Small intestine (tissue), 7 donors: ENCODE data around the gene CACNA1F. TPM values are rescaled to one million over a fixed set of nuclear protein-coding genes. Genes with fewer than 3 reads are reported as not detected.

Experiments
- DNase-seq, 2 donors: peaks; one replicate each; pipeline versions ENCODE4 v3.0.0 to v3.0.0-alpha.2; 2013
- FAIRE-seq: peaks from 2 replicates; lab custom pipeline; 2012; peaks lifted over from hg19 to GRCh38; lab: Jason Lieb, UNC
- H3K27ac ChIP-seq, 3 donors: one replicate each; pipeline ENCODE4 v1.5.1; 2013; ENCODE audit warnings: low read length in 2 of 3, mild to moderate bottlenecking in 2 of 3, control low read depth in 1 of 3, inconsistent platforms in 1 of 3, low read depth in 1 of 3, moderate library complexity in 1 of 3
- H3K27me3 ChIP-seq, 3 donors: one replicate each; pipeline ENCODE4 v1.6.1; 2013; ENCODE audit warnings: low read length in 3 of 3, inconsistent platforms in 1 of 3; ENCODE audit not compliant: control insufficient read depth in 3 of 3, insufficient read depth in 3 of 3
- H3K36me3 ChIP-seq, 3 donors: one replicate each; pipeline ENCODE4 v1.6.1; 2013; ENCODE audit warnings: low read length in 3 of 3, inconsistent platforms in 1 of 3, low read depth in 1 of 3, mild to moderate bottlenecking in 1 of 3, moderate library complexity in 1 of 3; ENCODE audit not compliant: control insufficient read depth in 3 of 3, insufficient read depth in 2 of 3
- H3K4me1 ChIP-seq, 3 donors: one replicate each; pipeline ENCODE4 v1.6.1; 2013; ENCODE audit warnings: low read length in 2 of 3, inconsistent platforms in 1 of 3, low read depth in 1 of 3, mild to moderate bottlenecking in 1 of 3, moderate library complexity in 1 of 3; ENCODE audit not compliant: control insufficient read depth in 3 of 3, insufficient read depth in 2 of 3
- H3K4me3 ChIP-seq, 3 donors: one replicate each; pipeline ENCODE4 v1.5.1; 2013; ENCODE audit warnings: low read length in 3 of 3, control low read depth in 1 of 3, inconsistent platforms in 1 of 3, low read depth in 1 of 3, mild to moderate bottlenecking in 1 of 3, moderate library complexity in 1 of 3
- H3K9me3 ChIP-seq, 2 donors: one replicate each; pipeline ENCODE4 v1.6.1; 2013; ENCODE audit warnings: low read depth in 1 of 2, low read length in 1 of 2; ENCODE audit not compliant: control insufficient read depth in 2 of 2, insufficient read depth in 1 of 2
- WGBS, 3 donors: extraction: QIAGEN DNeasy Blood & Tissue Kit; methylation state at CpG; one replicate each; pipeline ENCODE4 v1.1.7; 2013; 5-methylcytosine and 5-hydroxymethylcytosine counted together
- polyA plus RNA-seq, 4 donors: library from polyadenylated mRNA; stranded (reverse) in 3 of 4; unstranded in 1 of 4; fragments of 200-250 nt in 3 of 4; fragments of 120-200 nt in 1 of 4; gene quantifications; one replicate each; pipeline versions ENCODE4 v1.2.1 to v1.2.3, GENCODE V29; 2013
- donor health status: healthy with polysubstance abuse.
- donor health status: control.
- donor health status: control.
- donor health status: Bipolar disorder and iron deficiency.
- donor health status: healthy.

The CACNA1F gene
- polyA plus RNA-seq, 4 donors = 0.22 to 1.7 (median 0.31) TPM

DNA sequence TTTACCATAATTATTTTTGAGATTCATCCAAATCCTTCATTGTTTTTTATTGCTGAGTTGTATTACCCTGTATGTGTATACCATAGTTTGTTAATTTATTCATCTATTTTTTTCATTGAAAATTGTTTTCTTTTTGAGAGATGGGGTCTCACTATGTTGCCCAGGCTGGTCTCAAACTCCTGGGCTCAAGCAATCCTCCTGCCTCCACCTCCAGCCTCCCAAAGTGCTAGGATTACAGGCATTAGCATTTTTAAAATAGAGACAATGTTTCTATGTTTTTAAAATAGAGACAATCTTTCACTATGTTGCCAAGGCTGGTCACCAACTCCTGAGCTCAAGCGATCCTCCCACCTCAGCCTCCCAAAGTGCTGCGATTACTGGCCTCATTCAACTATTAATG, 72.2 kb downstream of the CACNA1F start:
- Histone ChIP-seq H3K36me3 (peaks cover 0 to 4% (median 0%) of the 10 kb centered on the region in 3 donors), H3K4me1 (no peaks in the 10 kb centered on the region), H3K27me3 (no peaks in the 10 kb centered on the region), H3K9me3 (no peaks in the 10 kb centered on the region), H3K27ac (no peak overlapping the region), H3K4me3 (no peak overlapping the region)
- FAIRE-seq = no peak
- DNase-seq = no peak
- 95 to 100% (median 96%) methylated on average over 2 of the region's 2 CpGs for WGBS, 3 donors

DNA sequence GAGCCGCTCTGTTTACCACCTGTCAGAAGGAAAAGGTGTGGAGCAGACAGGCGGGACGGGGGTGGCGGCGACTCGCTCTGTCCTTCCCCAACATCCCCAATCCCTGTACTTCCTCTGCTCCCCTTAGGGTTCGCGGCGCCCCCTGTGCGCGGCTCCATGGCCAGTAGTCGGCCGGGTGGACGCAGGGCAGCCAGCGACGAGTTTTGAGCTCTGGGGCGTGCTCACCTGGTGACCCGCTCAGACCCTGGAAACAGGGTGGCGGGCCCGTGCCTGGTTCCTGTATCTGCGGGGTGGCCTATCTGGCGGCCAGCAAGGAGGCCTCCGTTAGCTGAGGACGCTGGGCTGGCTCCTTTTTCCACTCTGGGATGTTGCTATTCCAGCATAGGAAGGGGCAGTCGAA, 75.9 kb downstream of the CACNA1F start:
- DNase-seq = no peak
- 81 to 83% (median 82%) methylated on average over 18 to 24 of the region's 25 CpGs for WGBS, 3 donors
- H3K9me3 ChIP-seq = no peaks in the 10 kb centered on the region
- no peak overlapping the region for H3K27ac ChIP-seq
- H3K4me3 ChIP-seq = no peak overlapping the region
- H3K36me3 ChIP-seq = no peaks in the 10 kb centered on the region
- no peaks in the 10 kb centered on the region for H3K27me3 ChIP-seq
- H3K4me1 ChIP-seq = peaks cover 0 to 3% (median 0%) of the 10 kb centered on the region in 3 donors
- no peak for FAIRE-seq

DNA sequence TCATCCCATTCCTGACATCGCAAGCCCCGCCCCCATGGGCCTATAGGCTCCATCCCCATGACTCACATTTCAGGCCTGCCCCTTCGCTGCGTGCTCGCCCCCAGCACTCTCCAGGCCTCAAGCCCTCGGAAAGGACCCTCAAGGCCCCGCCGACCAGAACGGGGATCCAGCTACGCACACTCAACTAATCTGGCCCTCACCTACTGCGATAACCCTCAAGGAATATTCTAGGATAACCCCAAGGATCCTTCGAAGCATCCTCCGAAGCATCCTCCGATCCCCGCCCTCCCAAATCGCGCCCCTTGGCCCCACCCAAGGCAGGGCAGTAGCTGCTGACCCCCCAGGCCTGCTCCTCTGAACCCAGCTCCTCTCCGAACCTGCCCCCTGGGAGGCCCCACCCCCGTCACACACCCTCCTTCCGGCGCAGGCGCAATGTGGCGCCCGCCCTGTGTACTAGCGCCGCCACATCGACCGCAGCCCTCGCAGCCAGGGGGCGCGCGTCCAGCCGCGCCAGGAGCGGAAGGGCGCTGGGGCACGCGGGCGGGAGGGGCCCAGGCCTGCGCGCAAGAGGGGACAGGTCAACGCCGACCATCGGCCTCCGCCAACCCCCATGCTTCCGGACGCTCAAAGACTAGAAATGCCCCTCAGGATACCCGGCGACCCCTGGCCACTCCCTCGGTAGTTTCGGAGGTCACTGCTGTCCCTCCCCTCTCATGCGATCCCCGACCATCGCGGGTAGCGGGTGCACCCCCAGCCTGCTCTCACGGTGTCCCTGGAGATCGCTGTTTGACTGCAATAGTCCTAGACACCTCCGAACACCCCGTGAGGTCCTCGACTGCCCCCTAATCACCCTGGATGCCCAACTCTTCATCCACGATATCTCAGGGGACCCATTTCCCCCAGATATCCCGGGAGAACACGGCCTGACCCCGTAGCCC, 77.0 kb downstream of the CACNA1F start:
- no peak for FAIRE-seq
- H3K4me3 ChIP-seq = peak overlapping the region in 2 of 3 donors; percentile 42 to 52
- no peaks in the 10 kb centered on the region for H3K36me3 ChIP-seq
- peak; percentile 83 to 91 for DNase-seq
- H3K27me3 ChIP-seq = no peaks in the 10 kb centered on the region
- peaks cover 0 to 3% (median 0%) of the 10 kb centered on the region in 3 donors for H3K4me1 ChIP-seq
- peak overlapping the region; percentile 75 to 92 (median 85) for H3K27ac ChIP-seq
- 1 to 43% (median 11%) methylated on average over 26 to 65 of the region's 65 CpGs for WGBS, 3 donors
- H3K9me3 ChIP-seq = no peaks in the 10 kb centered on the region

GRCh38 chrX:49155243-49155899, 77.8 kb downstream of the CACNA1F start:
- Histone ChIP-seq H3K4me1 (peaks cover 0 to 3% (median 0%) of the 10 kb centered on the region in 3 donors), H3K4me3 (peak overlapping the region; percentile 16 to 52 (median 17)), H3K9me3 (no peaks in the 10 kb centered on the region), H3K36me3 (no peaks in the 10 kb centered on the region), H3K27ac (peak overlapping the region in 2 of 3 donors; percentile 85 to 92), H3K27me3 (no peaks in the 10 kb centered on the region)
- no peak for FAIRE-seq
- WGBS, 3 donors = 4 to 33% (median 15%) methylated on average over 14 to 18 of the region's 18 CpGs
- DNase-seq = peak; percentile 52 to 82

Other genes with a start within 250 kb of the CACNA1F start
- gene GRIPAP1, start 231.1 kb downstream of the CACNA1F start, polyA plus RNA-seq = 10 to 100 TPM; 18.1 to 43.1 (median 26.5) TPM
- gene TFE3, start 190.0 kb downstream of the CACNA1F start, polyA plus RNA-seq = 10 to 100 TPM; 23.3 to 27.4 (median 23.6) TPM
- 10 to 100 TPM in 3 of 4 donors, 1 to 10 TPM in 1; 5.7 to 26.8 (median 14.4) TPM for gene CCDC120, start 174.3 kb downstream of the CACNA1F start, polyA plus RNA-seq
- gene PRAF2, start 159.3 kb downstream of the CACNA1F start, polyA plus RNA-seq = 10 to 100 TPM in 1 of 4 donors, 1 to 10 TPM in 3; 1.3 to 12.8 (median 5.6) TPM
- 100 to 1,000 TPM in 1 of 4 donors, 10 to 100 TPM in 3; 47.3 to 122 (median 73.1) TPM for gene WDR45, start 153.5 kb downstream of the CACNA1F start, polyA plus RNA-seq
- gene GPKOW, start 109.6 kb downstream of the CACNA1F start, polyA plus RNA-seq = 10 to 100 TPM; 17.6 to 22.2 (median 19.6) TPM
- gene MAGIX, start 70.6 kb downstream of the CACNA1F start, polyA plus RNA-seq = 1 to 10 TPM; 3.1 to 10.0 (median 6.4) TPM
- 100 to 1,000 TPM in 2 of 4 donors, 10 to 100 TPM in 2; 47.6 to 189 (median 112) TPM for gene PLP2, start 61.4 kb downstream of the CACNA1F start, polyA plus RNA-seq
- gene PRICKLE3, start 47.0 kb downstream of the CACNA1F start, polyA plus RNA-seq = 1 to 10 TPM; 3.6 to 6.8 (median 5.5) TPM
- 10 to 100 TPM in 1 of 4 donors, 1 to 10 TPM in 3; 2.2 to 33.5 (median 7.0) TPM for gene SYP, start 33.1 kb downstream of the CACNA1F start, polyA plus RNA-seq
- gene CCDC22, start 2.1 kb upstream of the CACNA1F start, polyA plus RNA-seq = 10 to 100 TPM; 11.1 to 18.8 (median 12.4) TPM
- gene FOXP3, start 31.4 kb upstream of the CACNA1F start, polyA plus RNA-seq = under 1 TPM in 2 of 4 donors, not detected in 2; 0.31 to 0.47 TPM
- 1 to 10 TPM in 3 of 4 donors, under 1 TPM in 1; 0.67 to 3.4 (median 2.3) TPM for gene PPP1R3F, start 36.5 kb upstream of the CACNA1F start, polyA plus RNA-seq
- not detected for gene GAGE10, start 70.3 kb upstream of the CACNA1F start, polyA plus RNA-seq
- gene GAGE12J, start 88.7 kb upstream of the CACNA1F start, polyA plus RNA-seq = not detected
- not detected for gene GAGE13, start 98.2 kb upstream of the CACNA1F start, polyA plus RNA-seq